Spleen (tissue), 11 donors: ENCODE data around the gene NFKBIZ. TPM values are rescaled to one million over a fixed set of nuclear protein-coding genes. Genes with fewer than 3 reads are reported as not detected.

Source experiments
- DNase-seq: peaks from one replicate; pipeline ENCODE4 v3.0.0-alpha.2; 2020
- H3K27ac ChIP-seq, 8 donors: fragments of 200-600 bp; sonication (generic) in 7 of 8; 1 replicate in 4 of 8; 2 replicates in 4 of 8; pipeline versions ENCODE4 v1.5.0 to v1.8.0; 2016 to 2021; ENCODE audit warnings: inconsistent platforms in 4 of 8, mild to moderate bottlenecking in 4 of 8, moderate library complexity in 1 of 8
- H3K27me3 ChIP-seq, 7 donors: fragments of 200-600 bp; sonication (generic) in 6 of 7; replicated peaks in 1 of 7; 1 replicate in 4 of 7; 2 replicates in 3 of 7; pipeline versions ENCODE4 v1.5.0 to v1.8.0; 2016 to 2021; ENCODE audit warnings: inconsistent platforms in 3 of 7, mild to moderate bottlenecking in 1 of 7
- H3K36me3 ChIP-seq, 6 donors: fragments of 200-600 bp; sonication (generic) in 5 of 6; 1 replicate in 4 of 6; 2 replicates in 2 of 6; pipeline versions ENCODE4 v1.5.0 to v1.8.0; 2016 to 2021; ENCODE audit warnings: inconsistent platforms in 2 of 6
- H3K4me1 ChIP-seq, 6 donors: fragments of 200-600 bp; sonication (generic) in 5 of 6; 1 replicate in 3 of 6; 2 replicates in 3 of 6; pipeline versions ENCODE4 v1.5.0 to v1.8.0; 2016 to 2021; ENCODE audit warnings: inconsistent platforms in 3 of 6
- H3K4me3 ChIP-seq, 8 donors: fragments of 200-600 bp; sonication (generic) in 7 of 8; 1 replicate in 4 of 8; 2 replicates in 4 of 8; pipeline versions ENCODE4 v1.5.0 to v1.8.0; 2016 to 2021; ENCODE audit warnings: inconsistent platforms in 4 of 8, mild to moderate bottlenecking in 4 of 8, moderate library complexity in 2 of 8
- H3K9me3 ChIP-seq, 8 donors: fragments of 200-600 bp; sonication (generic) in 7 of 8; 1 replicate in 4 of 8; 2 replicates in 4 of 8; pipeline versions ENCODE4 v1.5.0 to v1.8.0; 2016 to 2021; ENCODE audit warnings: inconsistent platforms in 4 of 8
- CTCF ChIP-seq, 11 experiments: fragments of 200-600 bp in 7 of 11; fragments of 450-650 bp in 4 of 11; sonication (generic) in 4 of 11; IDR thresholded peaks in 8 of 11; conservative IDR thresholded peaks in 3 of 11; 1 replicate in 7 of 11; 2 replicates in 4 of 11; pipeline versions ENCODE4 v1.4.0 to v1.8.0; 2016 to 2021; ENCODE audit warnings: antibody characterized with exemption in 11 of 11, inconsistent platforms in 4 of 11, mild to moderate bottlenecking in 1 of 11
- POLR2A ChIP-seq, 3 donors: fragments of 450-650 bp; IDR thresholded peaks; one replicate each; pipeline ENCODE4 v1.5.1; 2017; ENCODE audit warnings: antibody characterized with exemption in 3 of 3, mild to moderate bottlenecking in 1 of 3
- POLR2AphosphoS5 ChIP-seq, 3 donors: sonication (generic); formaldehyde crosslinking; IDR thresholded peaks; one replicate each; pipeline ENCODE4 v1.5.1; 2017; ENCODE audit warnings: antibody characterized with exemption in 3 of 3
- WGBS, 5 donors: extraction: QIAGEN DNeasy Blood & Tissue Kit in 3 of 5; methylation state at CpG; one replicate each; pipeline versions ENCODE4 v1.1.5 to v1.1.7; 2013 to 2018; 5-methylcytosine and 5-hydroxymethylcytosine counted together
- intact Hi-C: fragments of 100-400 bp; cut with DNase I; formaldehyde crosslinking; loops from one replicate; pipeline ENCODE4 v1.15.0; 2023; ENCODE audit warnings: low total_unique reads
- polyA plus RNA-seq, 3 donors: library from polyadenylated mRNA; stranded (reverse); fragments of 200-250 nt; gene quantifications; one replicate each; pipeline ENCODE4 v1.2.1, GENCODE V29; 2013
- total RNA-seq, 7 donors: library from RNA; depleted of rRNA in 3 of 7; stranded (reverse); fragments of >200 nt in 3 of 7; fragmentation: NEBNext Ultra II Directional in 4 of 7; extraction: Animal tissue kit (Norgen Biotek cat#: 25700) in 4 of 7; gene quantifications; one replicate each; pipeline versions ENCODE4 v1.1.0 to v1.2.1, GENCODE V29; 2016 to 2021
- donor health status: healthy with polysubstance abuse.
- donor health status: DM: no; HTN: no; CAD: no; lungs with moderate emphysema.
- donor health status: DM: no; HTN: no; CAD: no.
- donor health status: Bipolar disorder and iron deficiency.
- donor health status: healthy.
- donor health status: DM: no; HTN: no; CAD: no.
- donor health status: DM: yes; HTN: yes; CAD: no.

Gene NFKBIZ
- total and polyA plus RNA-seq, 10 donors = 11.6 to 220 (median 90.1) TPM

DNA sequence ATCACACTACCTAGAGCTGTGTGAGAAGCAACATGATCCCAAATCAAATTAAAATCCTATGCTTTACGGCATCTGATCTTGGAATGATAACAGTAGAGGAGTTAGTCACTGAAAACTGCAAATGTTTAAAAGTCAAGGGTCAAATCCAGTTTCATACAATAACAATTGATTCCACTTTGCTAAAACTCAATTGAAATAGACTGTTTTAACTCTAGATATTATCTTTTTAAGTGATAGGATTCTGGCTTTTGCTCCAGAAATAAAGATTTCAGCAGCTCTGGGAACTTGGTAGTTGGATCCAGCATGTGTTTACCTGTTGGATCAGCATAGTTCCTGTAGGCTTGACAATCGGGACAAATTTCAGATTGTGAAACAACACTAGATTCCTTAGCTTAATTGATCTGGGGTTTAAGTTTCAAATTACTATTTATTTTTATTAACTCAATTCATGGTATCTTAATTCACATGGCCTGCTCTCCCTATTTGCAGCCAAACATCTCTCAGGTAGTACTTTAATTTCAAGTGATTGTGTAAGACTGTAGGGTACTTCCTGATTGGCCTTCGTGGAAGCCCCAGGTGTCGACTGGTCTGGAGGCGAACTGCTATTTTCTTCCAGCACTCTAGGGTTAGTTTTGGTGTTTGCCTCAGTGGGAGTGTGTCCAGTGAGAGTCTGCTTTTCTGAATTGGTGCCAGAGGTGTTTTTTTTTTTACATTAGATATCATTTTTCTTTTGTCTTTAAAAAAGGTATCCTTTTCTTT, 16.6 kb downstream of the NFKBIZ start:
- H3K9me3 ChIP-seq = no peaks in the 10 kb centered on the region
- DNase-seq = no peak
- WGBS, 5 donors = 59 to 69% (median 64%) methylated on average over 5 of the region's 5 CpGs
- H3K4me1 ChIP-seq = peaks cover 0 to 34% (median 3%) of the 10 kb centered on the region in 6 donors
- no peaks in the 10 kb centered on the region for H3K27me3 ChIP-seq
- no peak overlapping the region for H3K4me3 ChIP-seq
- peaks cover 0 to 23% (median 8%) of the 10 kb centered on the region in 6 donors for H3K36me3 ChIP-seq
- intact Hi-C loops = no loop called here
- H3K27ac ChIP-seq = no peak overlapping the region
- no peak for TF ChIP-seq CTCF (IDR thresholded peaks at IDR 0.05 in 8 of 11, conservative IDR thresholded peaks at IDR 0.05 in 3 of 11)
- TF ChIP-seq POLR2AphosphoS5 (IDR thresholded peaks at IDR 0.05) = no peak
- no peak for TF ChIP-seq POLR2A (IDR thresholded peaks at IDR 0.05)

GRCh38 chr3:101867511-101867910, 18.2 kb downstream of the NFKBIZ start:
- Histone ChIP-seq H3K4me1 (peaks cover 0 to 22% (median 0%) of the 10 kb centered on the region in 6 donors), H3K36me3 (peaks cover 0 to 8% (median 0%) of the 10 kb centered on the region in 6 donors), H3K27ac (no peak overlapping the region), H3K9me3 (no peaks in the 10 kb centered on the region), H3K4me3 (no peak overlapping the region), H3K27me3 (no peaks in the 10 kb centered on the region)
- TF ChIP-seq POLR2A (IDR thresholded peaks at IDR 0.05) (no peak), CTCF (IDR thresholded peaks at IDR 0.05 in 8 of 11, conservative IDR thresholded peaks at IDR 0.05 in 3 of 11) (no peak), POLR2AphosphoS5 (IDR thresholded peaks at IDR 0.05) (no peak)
- intact Hi-C loops = no loop called here
- DNase-seq = no peak

DNA sequence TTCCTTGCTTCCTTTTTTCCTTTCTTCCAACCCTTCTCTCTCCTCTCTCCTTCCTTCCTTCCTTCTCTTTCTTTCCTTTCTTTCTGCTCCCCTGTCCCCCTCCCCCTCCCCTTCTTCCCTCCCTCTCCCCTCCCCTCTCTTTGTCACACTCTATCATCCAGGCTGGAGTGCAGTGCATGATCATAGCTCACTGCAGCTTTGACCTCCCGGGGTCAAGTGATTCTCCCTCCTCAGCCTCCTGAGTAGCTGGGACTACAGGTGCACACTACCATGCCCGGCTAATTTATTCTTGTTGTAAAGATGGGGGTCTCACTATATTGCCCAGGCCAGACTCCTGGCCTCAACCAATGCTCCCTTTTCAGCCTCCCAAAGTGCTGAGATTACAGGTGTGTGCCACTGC, 18.7 kb downstream of the NFKBIZ start:
- 84 to 98% (median 95%) methylated on average over 2 of the region's 2 CpGs for WGBS, 5 donors
- intact Hi-C loops = no loop called here
- no peak overlapping the region for H3K4me3 ChIP-seq
- peaks cover 0 to 19% (median 0%) of the 10 kb centered on the region in 6 donors for H3K4me1 ChIP-seq
- H3K27me3 ChIP-seq = no peaks in the 10 kb centered on the region
- H3K9me3 ChIP-seq = no peaks in the 10 kb centered on the region
- DNase-seq = no peak
- H3K27ac ChIP-seq = no peak overlapping the region
- TF ChIP-seq POLR2A (IDR thresholded peaks at IDR 0.05) = no peak
- peaks cover 0 to 4% (median 0%) of the 10 kb centered on the region in 6 donors for H3K36me3 ChIP-seq

DNA sequence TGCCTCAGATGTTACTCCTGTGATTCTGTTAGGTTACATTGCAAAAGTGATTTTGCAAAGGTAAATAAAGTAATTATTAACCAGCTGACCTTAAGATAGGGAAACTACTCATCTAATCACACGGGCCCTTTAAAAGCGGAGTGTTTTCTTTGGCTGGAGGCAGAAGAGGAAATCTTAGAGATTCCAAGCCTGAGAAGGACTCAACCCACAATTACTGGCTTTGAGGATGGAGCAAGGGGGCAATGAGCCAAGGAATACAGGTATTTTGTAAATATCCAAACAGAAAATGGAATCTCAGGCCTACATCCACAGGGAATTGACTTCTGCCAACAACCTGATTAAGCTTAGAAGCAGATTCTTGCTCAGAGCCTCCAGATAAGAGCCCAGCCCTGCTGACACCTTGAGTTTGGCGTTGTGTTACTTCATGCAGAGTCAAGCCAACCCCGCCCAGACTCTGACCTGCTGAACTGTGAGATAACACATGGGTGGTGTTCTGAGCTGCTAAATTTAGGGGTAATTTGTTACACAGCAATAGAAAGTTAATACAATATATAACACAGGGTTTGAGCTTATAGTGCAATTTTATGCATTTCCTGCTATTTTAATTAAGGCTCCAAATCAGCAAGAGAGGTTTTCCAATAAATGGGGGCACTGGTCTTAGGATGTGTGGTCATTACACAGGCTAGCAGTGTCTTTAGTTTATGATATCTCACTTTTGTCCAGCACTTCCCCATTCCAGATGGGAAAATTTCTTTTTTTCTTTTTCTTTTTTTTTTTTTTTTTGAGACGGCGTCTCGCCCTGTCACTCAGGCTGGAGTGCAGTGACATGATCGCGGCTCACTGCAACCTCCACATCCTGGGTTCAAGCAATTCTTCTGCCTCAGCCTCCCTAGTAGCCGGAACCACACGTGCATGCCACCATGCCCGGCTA, 19.5 kb downstream of the NFKBIZ start:
- TF ChIP-seq POLR2AphosphoS5 (IDR thresholded peaks at IDR 0.05) = no peak
- TF ChIP-seq POLR2A (IDR thresholded peaks at IDR 0.05) = no peak
- TF ChIP-seq CTCF (IDR thresholded peaks at IDR 0.05 in 8 of 11, conservative IDR thresholded peaks at IDR 0.05 in 3 of 11) = no peak
- no peaks in the 10 kb centered on the region for H3K9me3 ChIP-seq
- peaks cover 0 to 11% (median 0%) of the 10 kb centered on the region in 6 donors for H3K4me1 ChIP-seq
- no peak overlapping the region for H3K4me3 ChIP-seq
- DNase-seq = no peak
- H3K27me3 ChIP-seq = no peaks in the 10 kb centered on the region
- intact Hi-C loops = no loop called here
- 83 to 92% (median 87%) methylated on average over 12 of the region's 12 CpGs for WGBS, 5 donors
- no peak overlapping the region for H3K27ac ChIP-seq
- H3K36me3 ChIP-seq = no peaks in the 10 kb centered on the region
